IMR-90 (cell line): ENCODE measurements around the gene SYCE3. TPM values are rescaled to one million over a fixed set of nuclear protein-coding genes. Genes with fewer than 3 reads are reported as not detected.

ENCODE experiments used
- ATAC-seq: fragments of 200-7000 bp; cut with Tn5 transposase; 2 replicates; pipeline ENCODE4 v1.9.1; 2020; ENCODE audit warnings: low read depth, mild to moderate bottlenecking, moderate library complexity
- BruUV-seq: library from RNA; stranded (reverse); fragments of 400-500 nt; replicated peaks from 2 replicates; lab custom pipeline; 2021; lab: Mats Ljungman, UMichigan
- CTCF ChIA-PET: fragments of 300-600 bp; formaldehyde crosslinking; extraction: SDS; loops from one replicate; lab custom pipeline; 2021; ENCODE audit warnings: antibody characterized with exemption; lab: Yijun Ruan, JAX
- POLR2A ChIA-PET: fragments of 300-600 bp; sonication (Branson Sonifier 250); formaldehyde crosslinking; loops from one replicate; lab custom pipeline; 2022; ENCODE audit warnings: antibody characterized with exemption; ENCODE audit not compliant: unreplicated experiment; lab: Charles Lee
- DNase-seq: peaks from one replicate; pipeline ENCODE4 v3.0.0; 2013
- H2AFZ ChIP-seq: replicated peaks from 2 replicates; pipeline ENCODE3; 2013; ENCODE audit warnings: low read length, mild to moderate bottlenecking; ENCODE audit not compliant: poor library complexity
- H2AK5ac ChIP-seq: 2 replicates; pipeline ENCODE4 v1.6.1; 2013; ENCODE audit warnings: low read depth, low read length, inconsistent platforms
- H2AK9ac ChIP-seq: replicated peaks from 2 replicates; pipeline ENCODE3; 2013; ENCODE audit warnings: mild to moderate bottlenecking, low read depth, low read length, moderate library complexity; ENCODE audit not compliant: poor library complexity
- H2BK120ac ChIP-seq: 2 replicates; pipeline ENCODE4 v1.6.1; 2013; ENCODE audit warnings: low read depth, low read length, inconsistent platforms
- H2BK15ac ChIP-seq: 3 replicates; pipeline ENCODE4 v1.6.1; 2013; ENCODE audit warnings: low read depth, low read length, inconsistent platforms
- H2BK20ac ChIP-seq: 2 replicates; pipeline ENCODE4 v1.6.1; 2013; ENCODE audit warnings: low read depth, mild to moderate bottlenecking, inconsistent platforms, low read length, moderate library complexity
- H2BK5ac ChIP-seq: 2 replicates; pipeline ENCODE4 v1.6.1; 2013; ENCODE audit warnings: mild to moderate bottlenecking, low read depth, low read length, inconsistent platforms; ENCODE audit not compliant: poor library complexity, severe bottlenecking
- H3K14ac ChIP-seq: replicated peaks from 2 replicates; pipeline ENCODE4 v1.6.1; 2013; ENCODE audit warnings: low read depth, low read length, inconsistent platforms
- H3K18ac ChIP-seq: 2 replicates; pipeline ENCODE4 v1.6.1; 2013; ENCODE audit warnings: low read depth, low read length, control low read depth
- H3K23ac ChIP-seq: 2 replicates; pipeline ENCODE4 v1.6.1; 2013; ENCODE audit warnings: low read depth, low read length, inconsistent platforms
- H3K27ac ChIP-seq: 2 replicates; pipeline ENCODE4 v1.5.1; 2013; ENCODE audit warnings: mild to moderate bottlenecking, control low read depth, low read length; ENCODE audit not compliant: insufficient read depth
- H3K27me3 ChIP-seq: 2 replicates; pipeline ENCODE4 v1.6.1; 2013; ENCODE audit warnings: low read length; ENCODE audit not compliant: control insufficient read depth, insufficient read depth
- H3K36me3 ChIP-seq: 2 replicates; pipeline ENCODE4 v1.6.1; 2013; ENCODE audit warnings: low read length, mixed read lengths; ENCODE audit not compliant: control insufficient read depth, insufficient read depth
- H3K4ac ChIP-seq: 2 replicates; pipeline ENCODE4 v1.6.1; 2013; ENCODE audit warnings: low read depth, low read length, inconsistent platforms
- H3K4me1 ChIP-seq: 2 replicates; pipeline ENCODE4 v1.6.1; 2013; ENCODE audit warnings: low read length, mixed read lengths; ENCODE audit not compliant: control insufficient read depth, insufficient read depth
- H3K4me2 ChIP-seq: 2 replicates; pipeline ENCODE4 v1.6.1; 2013; ENCODE audit warnings: low read depth, mild to moderate bottlenecking, control low read depth, low read length, moderate library complexity
- H3K4me3 ChIP-seq: 2 replicates; pipeline ENCODE4 v1.5.1; 2013; ENCODE audit warnings: low read depth, mild to moderate bottlenecking, control low read depth, low read length, moderate library complexity; ENCODE audit not compliant: insufficient read depth
- H3K56ac ChIP-seq: 2 replicates; pipeline ENCODE4 v1.6.1; 2013; ENCODE audit warnings: low read length, inconsistent platforms; ENCODE audit not compliant: insufficient read depth; ENCODE audit errors: extremely low read depth
- H3K79me1 ChIP-seq, 2 experiments: 2 replicates each; pipeline ENCODE4 v1.6.1; 2013; ENCODE audit warnings: low read length in 2 of 2, inconsistent platforms in 1 of 2, low read depth in 1 of 2
- H3K9ac ChIP-seq: 2 replicates; pipeline ENCODE4 v1.6.1; 2013; ENCODE audit warnings: low read depth, low read length, control low read depth
- H3K9me1 ChIP-seq: 2 replicates; pipeline ENCODE4 v1.6.1; 2013; ENCODE audit warnings: low read length, inconsistent platforms; ENCODE audit not compliant: insufficient read depth
- H3K9me3 ChIP-seq: 2 replicates; pipeline ENCODE4 v1.6.1; 2013; ENCODE audit warnings: low read length; ENCODE audit not compliant: control insufficient read depth, insufficient read depth
- H4K20me1 ChIP-seq: 2 replicates; pipeline ENCODE4 v1.6.1; 2013; ENCODE audit warnings: low read length, inconsistent platforms; ENCODE audit not compliant: insufficient read depth
- H4K5ac ChIP-seq: 2 replicates; pipeline ENCODE4 v1.6.1; 2013; ENCODE audit warnings: mild to moderate bottlenecking, low read depth, low read length, control low read depth
- H4K8ac ChIP-seq, 2 experiments: 2 replicates each; pipeline ENCODE4 v1.6.1; 2013; ENCODE audit warnings: low read depth in 2 of 2, low read length in 2 of 2, control low read depth in 1 of 2, inconsistent platforms in 1 of 2
- H4K91ac ChIP-seq: 2 replicates; pipeline ENCODE4 v1.6.1; 2013; ENCODE audit warnings: low read depth, low read length, inconsistent platforms; ENCODE audit not compliant: insufficient read depth
- CEBPB ChIP-seq: IDR thresholded peaks from 2 replicates; pipeline ENCODE4 v1.6.1; 2012; ENCODE audit warnings: low read depth, low read length, improper control_type of control experiment
- CHD1 ChIP-seq: IDR thresholded peaks from 2 replicates; pipeline ENCODE4 v1.6.1; 2012; ENCODE audit warnings: low read depth, low read length, improper control_type of control experiment
- FOS ChIP-seq: fragments of 150-350 bp; IDR thresholded peaks from 2 replicates; pipeline ENCODE4 v1.6.1; 2016; ENCODE audit warnings: low read depth, low read length
- MAFK ChIP-seq: IDR thresholded peaks from 2 replicates; pipeline ENCODE4 v1.6.1; 2012; ENCODE audit warnings: low read depth, low read length, improper control_type of control experiment
- MAZ ChIP-seq: IDR thresholded peaks from 2 replicates; pipeline ENCODE4 v1.6.1; 2012; ENCODE audit warnings: low read depth, mild to moderate bottlenecking, low read length, improper control_type of control experiment, moderate library complexity, borderline replicate concordance
- MXI1 ChIP-seq: IDR thresholded peaks from 2 replicates; pipeline ENCODE4 v1.6.1; 2012; ENCODE audit warnings: low read depth, mild to moderate bottlenecking, low read length, moderate library complexity, borderline replicate concordance
- RAD21 ChIP-seq: IDR thresholded peaks from 2 replicates; pipeline ENCODE4 v1.6.1; 2012; ENCODE audit warnings: low read length, improper control_type of control experiment
- RCOR1 ChIP-seq: IDR thresholded peaks from 2 replicates; pipeline ENCODE4 v1.6.1; 2012; ENCODE audit warnings: mild to moderate bottlenecking, low read length, improper control_type of control experiment; ENCODE audit not compliant: insufficient replicate concordance
- SMC3 ChIP-seq: fragments of 150-350 bp; IDR thresholded peaks from 2 replicates; pipeline ENCODE4 v1.6.1; 2016; ENCODE audit warnings: low read depth, mild to moderate bottlenecking, antibody characterized with exemption, low read length, moderate library complexity
- USF2 ChIP-seq: fragments of 150-350 bp; IDR thresholded peaks from 2 replicates; pipeline ENCODE4 v1.6.1; 2017; ENCODE audit warnings: mild to moderate bottlenecking, antibody characterized with exemption, low read length, low read depth
- WGBS, 2 experiments: methylation state at CpG; one replicate each; pipeline versions ENCODE4 v1.1.5 to v1.1.7; 2013; ENCODE audit warnings: missing lambda C conversion rate in 2 of 2; ENCODE audit not compliant: insufficient read length in 1 of 2; ENCODE audit errors: extremely low coverage in 2 of 2; 5-methylcytosine and 5-hydroxymethylcytosine counted together
- dilution Hi-C: fragments of 300-500 bp; cut with HindIII; formaldehyde crosslinking; loops from one replicate; pipeline ENCODE4 v1.14.3; 2018; ENCODE audit warnings: low sequenced_read_pairs; ENCODE audit not compliant: unreplicated experiment
- in situ Hi-C: fragments of 300-500 bp; cut with MboI; formaldehyde crosslinking; loops from 3 replicates; pipeline ENCODE4 v1.14.3; 2019; ENCODE audit warnings: low sequenced_read_pairs, inconsistent platforms, mixed read lengths
- intact Hi-C: fragments of 100-400 bp; cut with micrococcal nuclease; formaldehyde crosslinking; loops from 2 replicates; pipeline ENCODE4 v1.10.0; 2022
- polyA plus RNA-seq, 3 experiments: library from polyadenylated mRNA; depleted of rRNA; stranded (reverse); fragments of >200 nt; gene quantifications; 2 replicates each; pipeline ENCODE4 v1.2.3, GENCODE V29; 2012; ENCODE audit warnings: low replicate concordance in 1 of 3
- total RNA-seq: library from RNA; depleted of rRNA; stranded (reverse); fragments of >200 nt; gene quantifications from 2 replicates; pipeline ENCODE4 v1.2.3, GENCODE V29; 2012
- TF ChIP-seq, protein P1 (sequence below): fragments of 150-350 bp; IDR thresholded peaks from 2 replicates; pipeline ENCODE4 v1.6.1; 2016; ENCODE audit warnings: low read depth, mild to moderate bottlenecking, low read length, moderate library complexity, borderline replicate concordance

SYCE3 gene
- total and polyA plus RNA-seq, 2 of the 4 experiments (the other 2 are of a cell fraction) = not detected

- no peak overlapping the region for H3K4me2 ChIP-seq
- no peak overlapping the region for H3K9ac ChIP-seq
- ATAC-seq (no peak), DNase-seq (no peak)
- H3K27ac ChIP-seq = no peak overlapping the region
- intact Hi-C loops (no loop called here), in situ Hi-C loops (no loop called here), dilution Hi-C loops (no loop called here)
- H3K14ac ChIP-seq = no peak overlapping the region
- no peak overlapping the region for H3K56ac ChIP-seq
- no peaks in the 10 kb centered on the region for H3K9me1 ChIP-seq
- no peak overlapping the region for H3K4me3 ChIP-seq
- no peak overlapping the region for H4K8ac ChIP-seq
- no peaks in the 10 kb centered on the region for H3K4me1 ChIP-seq
- no peak overlapping the region for H2BK20ac ChIP-seq
- no peak overlapping the region for H2BK5ac ChIP-seq
- H2BK15ac ChIP-seq = no peak overlapping the region
- ChIA-PET CTCF (no interaction called here), POLR2A (no interaction called here)
- no peak overlapping the region for H3K4ac ChIP-seq
- 86% methylated on average over 2 of the region's 7 CpGs; no CpG with 5 or more reads in 1 of the 2 experiments for whole genome bisulfite sequencing, 2 experiments
- no peak overlapping the region for H3K23ac ChIP-seq
- H3K18ac ChIP-seq = no peak overlapping the region
- H3K79me1 ChIP-seq = no peaks in the 10 kb centered on the region
- H3K27me3 ChIP-seq = peaks cover 7% of the 10 kb centered on the region; the same call in 1 of the 2 replicates
- no peaks in the 10 kb centered on the region for H4K20me1 ChIP-seq
- H2AK9ac ChIP-seq = no peak overlapping the region
- H2AK5ac ChIP-seq = no peak overlapping the region
- H3K36me3 ChIP-seq = no peaks in the 10 kb centered on the region; the same call in 1 of the 2 replicates
- H2BK120ac ChIP-seq = no peak overlapping the region
- H2AFZ ChIP-seq = no peak overlapping the region
- no peaks in the 10 kb centered on the region for H3K9me3 ChIP-seq
- BruUV-seq = no TSS peak
- TF ChIP-seq FOS = no peak
- no peak for TF ChIP-seq CHD1
- TF ChIP-seq RCOR1 = no peak
- no peak for TF ChIP-seq SMC3
- no peak for TF ChIP-seq MXI1
- TF ChIP-seq MAFK = no peak
- TF ChIP-seq RAD21 = no peak
- no peak for TF ChIP-seq CEBPB
- TF ChIP-seq USF2 = no peak
- TF ChIP-seq, protein P1, sequence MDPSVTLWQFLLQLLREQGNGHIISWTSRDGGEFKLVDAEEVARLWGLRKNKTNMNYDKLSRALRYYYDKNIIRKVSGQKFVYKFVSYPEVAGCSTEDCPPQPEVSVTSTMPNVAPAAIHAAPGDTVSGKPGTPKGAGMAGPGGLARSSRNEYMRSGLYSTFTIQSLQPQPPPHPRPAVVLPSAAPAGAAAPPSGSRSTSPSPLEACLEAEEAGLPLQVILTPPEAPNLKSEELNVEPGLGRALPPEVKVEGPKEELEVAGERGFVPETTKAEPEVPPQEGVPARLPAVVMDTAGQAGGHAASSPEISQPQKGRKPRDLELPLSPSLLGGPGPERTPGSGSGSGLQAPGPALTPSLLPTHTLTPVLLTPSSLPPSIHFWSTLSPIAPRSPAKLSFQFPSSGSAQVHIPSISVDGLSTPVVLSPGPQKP = no peak
- no peak for TF ChIP-seq MAZ
- H4K91ac ChIP-seq = no peak overlapping the region
- no peak overlapping the region for H4K5ac ChIP-seq
These were observed 5.9 kb upstream of the SYCE3 start for GRCh38 chr22:50568626-50569025.
